Ureter (tissue), 1 donor: ENCODE data around the gene DYNC1LI1. TPM values are rescaled to one million over a fixed set of nuclear protein-coding genes. Genes with fewer than 3 reads are reported as not detected.
"Not testable (repeated sequence)": the region's sequence is repeated elsewhere in the genome, so short reads cannot be mapped to it uniquely, and the experiment has no call there.

ENCODE experiments used
- DNase-seq: peaks from one replicate; pipeline ENCODE4 v3.0.0-alpha.2; 2020; ENCODE audit warnings: low spot score
- total RNA-seq: library from RNA; stranded (reverse); gene quantifications from one replicate; pipeline ENCODE4 v1.2.4, GENCODE V29; 2023
- donor health status: DM: yes; HTN: yes; CAD: no.

DYNC1LI1 gene
- total RNA-seq, 1 donor from 2014 or later = 26.2 TPM

DNA sequence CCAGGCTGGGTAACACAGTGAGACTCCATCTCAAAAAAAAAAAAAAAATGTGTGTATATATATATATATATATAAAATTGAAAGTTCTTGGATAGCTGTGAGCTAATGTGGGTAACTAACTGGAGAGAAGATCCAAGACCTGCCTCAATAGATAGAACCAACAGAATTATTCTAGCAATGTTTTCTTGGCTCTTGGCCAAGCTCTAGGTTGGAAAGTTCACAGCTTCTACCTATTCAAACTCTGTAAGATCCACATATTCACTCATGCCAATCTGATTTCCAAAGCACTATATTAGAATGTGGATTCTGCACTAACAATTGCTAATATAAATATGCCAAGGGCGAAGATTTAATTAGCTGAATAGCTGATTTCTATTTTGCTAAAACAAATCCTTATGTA is 38.2 kb downstream of the DYNC1LI1 start:
- DNase-seq = no peak

GRCh38 chr3:32531010-32531647 is 39.5 kb downstream of the DYNC1LI1 start:
- DNase-seq = no peak

DNA sequence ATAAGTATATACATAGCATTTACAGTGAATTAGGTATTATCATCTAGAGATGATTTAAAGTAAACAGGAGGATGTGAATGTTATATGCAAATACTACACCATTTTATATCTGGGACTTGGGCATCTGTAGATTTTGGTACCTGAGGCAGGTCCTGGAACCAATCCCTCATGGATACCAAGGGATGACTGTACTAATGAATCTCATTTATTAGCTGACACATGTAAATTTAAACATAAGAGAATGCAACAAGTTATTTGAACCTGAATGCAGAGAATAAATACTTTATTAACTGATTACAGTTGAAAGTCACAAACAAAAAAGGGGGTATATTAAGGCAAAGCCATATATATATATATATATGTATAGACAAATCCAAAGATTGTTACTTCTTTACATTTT is 44.9 kb downstream of the DYNC1LI1 start:
- DNase-seq = no peak

DNA sequence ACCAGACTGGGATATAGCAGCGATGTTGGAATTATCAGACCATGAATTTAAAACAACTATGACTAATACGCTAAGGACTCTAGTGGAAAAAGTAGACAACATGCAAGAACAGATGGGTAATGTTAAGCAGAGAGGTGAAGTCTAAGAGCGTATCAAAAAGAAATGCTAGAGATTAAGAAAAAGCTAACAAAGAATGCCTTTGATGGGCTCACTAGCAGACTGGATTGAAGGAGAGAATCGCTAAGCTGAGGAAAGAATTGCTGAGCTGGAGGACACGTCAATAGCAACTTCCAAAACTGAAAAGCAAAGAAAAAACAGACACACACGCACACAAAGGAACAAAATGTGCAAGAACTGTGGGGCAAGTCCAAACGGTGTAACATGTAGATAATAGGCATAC is 48.0 kb downstream of the DYNC1LI1 start:
- DNase-seq = no peak

DNA sequence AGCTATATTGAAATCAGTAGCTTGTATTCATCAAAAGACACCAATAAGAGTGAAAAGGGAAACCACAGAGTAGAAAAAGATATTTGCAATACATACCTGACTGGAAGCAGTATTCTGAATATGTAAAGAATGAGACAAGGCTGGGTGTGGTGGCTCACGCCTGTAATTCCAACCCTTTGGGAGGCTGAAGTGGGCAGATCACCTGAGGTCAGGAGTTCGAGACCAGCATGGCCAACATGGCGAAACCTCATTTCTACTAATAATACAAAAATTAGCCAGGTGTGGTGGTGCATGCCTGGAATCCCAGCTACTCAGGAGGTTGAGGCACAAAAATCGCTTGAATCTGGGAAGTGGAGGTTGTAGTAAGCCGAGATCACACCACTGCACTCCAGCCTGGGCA is 51.7 kb downstream of the DYNC1LI1 start:
- DNase-seq = not testable (repeated sequence)

GRCh38 chr3:32516751-32517150 is 53.9 kb downstream of the DYNC1LI1 start:
- DNase-seq = not testable (repeated sequence)

- DNase-seq = no peak
Measured at GRCh38 chr3:32511005-32511404, 59.7 kb downstream of the DYNC1LI1 start.

- DNase-seq = peak; percentile 67
Measured at GRCh38 chr3:32510075-32510724, 60.5 kb downstream of the DYNC1LI1 start.

- no peak for DNase-seq
Measured at GRCh38 chr3:32508711-32509110, 61.9 kb downstream of the DYNC1LI1 start.

DNA sequence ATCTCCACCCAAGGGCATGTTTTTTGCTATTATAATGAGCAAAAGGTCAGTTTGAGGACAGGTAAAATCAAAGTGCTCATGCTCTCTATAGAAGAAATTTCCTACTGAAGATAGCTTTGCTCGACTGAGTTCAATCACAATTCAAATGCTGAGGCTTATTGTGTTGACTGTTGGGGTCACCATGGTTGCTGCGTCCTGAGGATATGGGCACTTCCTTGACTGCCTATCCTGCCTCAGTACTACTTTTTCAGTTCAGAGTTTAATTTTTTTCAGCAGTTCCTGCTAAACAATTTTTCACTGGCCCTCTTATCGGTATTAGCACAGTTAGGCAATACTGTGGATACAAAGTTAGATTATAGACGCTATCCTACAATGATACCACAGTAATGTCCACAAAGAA is 64.2 kb downstream of the DYNC1LI1 start:
- DNase-seq = no peak

GRCh38 chr3:32502946-32503286 is 67.7 kb downstream of the DYNC1LI1 start:
- DNase-seq = no peak

- DNase-seq = peak; percentile 77
Measured at GRCh38 chr3:32502118-32502945, 68.3 kb downstream of the DYNC1LI1 start, which contains the start of gene CMTM6. Gene CMTM6, minus strand, starts transcription at chr3:32502852. Its CDS starts 107 bp downstream, at chr3:32502745.

DNA sequence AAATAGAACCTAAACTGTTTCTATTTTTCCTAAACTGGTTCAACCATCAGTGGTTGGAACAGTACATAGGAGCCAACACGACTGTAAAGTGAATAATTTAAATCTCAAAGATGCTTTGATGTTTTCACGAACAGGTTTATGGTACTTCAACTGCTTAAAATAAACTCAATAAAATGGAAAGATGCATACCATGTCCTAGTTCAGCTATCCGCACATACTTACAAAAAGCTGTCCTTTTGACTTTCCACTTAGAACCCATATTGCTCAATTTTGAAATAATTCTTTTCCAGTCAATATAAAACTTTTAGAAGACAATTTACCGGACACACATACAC is 68.9 kb downstream of the DYNC1LI1 start:
- no peak for DNase-seq

GRCh38 chr3:32500880-32501782 is 69.5 kb downstream of the DYNC1LI1 start:
- DNase-seq = no peak

GRCh38 chr3:32500231-32500630 is 70.4 kb downstream of the DYNC1LI1 start:
- DNase-seq = no peak

- DNase-seq = no peak
Measured at GRCh38 chr3:32499585-32499984, 71.1 kb downstream of the DYNC1LI1 start.

GRCh38 chr3:32498992-32499391 is 71.7 kb downstream of the DYNC1LI1 start:
- no peak for DNase-seq

GRCh38 chr3:32498252-32498651 is 72.4 kb downstream of the DYNC1LI1 start:
- DNase-seq = no peak

DNA sequence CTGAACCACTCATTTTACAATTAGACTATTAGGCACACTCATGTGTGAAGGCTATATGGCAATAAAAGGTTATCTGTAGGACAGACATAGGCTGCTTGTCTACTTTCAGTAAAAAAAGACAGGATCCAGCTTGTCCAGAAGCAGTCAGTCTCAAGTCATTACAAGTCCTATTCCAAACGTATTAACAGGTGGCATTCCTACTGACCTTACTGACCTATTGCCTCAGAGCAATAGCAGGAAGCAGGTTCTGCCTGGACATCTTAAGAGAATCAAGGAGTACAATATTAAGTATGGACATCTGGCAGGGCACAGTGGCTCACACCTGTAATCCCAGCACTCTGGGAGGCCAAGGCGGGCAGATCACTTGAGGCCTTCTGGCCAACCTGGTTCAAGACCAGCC is 75.0 kb downstream of the DYNC1LI1 start:
- DNase-seq = no peak

GRCh38 chr3:32495085-32495484 is 75.6 kb downstream of the DYNC1LI1 start:
- no peak for DNase-seq

- DNase-seq = no peak
Measured at GRCh38 chr3:32493437-32494414, 76.9 kb downstream of the DYNC1LI1 start.
